Lower lobe of right lung (tissue), 2 donors: Measurements from ENCODE around the gene POU2F1. TPM values are rescaled to one million over a fixed set of nuclear protein-coding genes. Genes with fewer than 3 reads are reported as not detected.
"Not testable (repeated sequence)": the region's sequence is repeated elsewhere in the genome, so short reads cannot be mapped to it uniquely, and the experiment has no call there.

ENCODE experiments used
- ATAC-seq, 2 donors: fragments of 200-7000 bp; cut with Tn5 transposase; one replicate each; pipeline ENCODE4 v1.9.1; 2020 to 2022; ENCODE audit warnings: mild to moderate bottlenecking in 2 of 2, moderate library complexity in 2 of 2
- DNase-seq: peaks from one replicate; pipeline ENCODE4 v3.0.0-alpha.2; 2020
- H3K27ac ChIP-seq: fragments of 200-600 bp; one replicate; pipeline ENCODE4 v1.8.0; 2022
- H3K27me3 ChIP-seq: fragments of 200-600 bp; one replicate; pipeline ENCODE4 v1.8.0; 2022; ENCODE audit warnings: low read depth
- H3K36me3 ChIP-seq: fragments of 200-600 bp; one replicate; pipeline ENCODE4 v1.8.0; 2022; ENCODE audit warnings: mild to moderate bottlenecking
- H3K4me1 ChIP-seq: fragments of 200-600 bp; one replicate; pipeline ENCODE4 v1.8.0; 2022
- H3K4me3 ChIP-seq: fragments of 200-600 bp; one replicate; pipeline ENCODE4 v1.8.0; 2022; ENCODE audit warnings: mild to moderate bottlenecking
- H3K9me3 ChIP-seq: fragments of 200-600 bp; one replicate; pipeline ENCODE4 v1.8.0; 2022
- intact Hi-C: fragments of 100-400 bp; cut with DNase I; formaldehyde crosslinking; loops from one replicate; pipeline ENCODE4 v1.11.0; 2022
- total RNA-seq: library from RNA; stranded (reverse); fragmentation: NEBNext Ultra II Directional; extraction: Animal tissue kit (Norgen Biotek cat#: 25700); gene quantifications from one replicate; pipeline ENCODE4 v1.2.1, GENCODE V29; 2021
- TF ChIP-seq, protein P1 (sequence below): fragments of 200-600 bp; IDR thresholded peaks from one replicate; pipeline ENCODE4 v1.8.0; 2022; ENCODE audit warnings: antibody characterized with exemption, mild to moderate bottlenecking
- donor health status: DM: no; HTN: yes; CAD: no; lungs with severe emphysema.

The POU2F1 gene
- total RNA-seq, 1 donor from 2014 or later, result 20.1 TPM

DNA sequence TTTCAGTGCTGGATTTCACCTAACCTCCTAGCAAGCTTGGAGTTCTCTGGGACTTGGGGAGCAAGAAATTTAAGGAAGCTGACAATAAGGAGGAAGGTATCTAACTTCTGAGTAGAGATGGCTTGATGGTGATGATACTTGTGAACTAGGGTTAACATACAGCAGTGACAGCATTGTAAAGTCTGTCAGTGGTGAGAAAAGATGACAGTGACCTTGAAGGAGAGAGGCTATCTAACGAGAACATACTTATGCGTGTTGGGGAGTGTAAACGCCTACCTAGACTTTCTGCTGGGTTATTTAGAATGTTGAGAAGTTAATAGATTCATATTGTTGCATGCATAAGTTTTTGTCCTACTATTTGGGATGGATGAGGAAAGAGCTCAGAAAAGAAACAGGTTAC is 16.3 kb downstream of the POU2F1 start:
- Histone ChIP-seq H3K27me3 (no peaks in the 10 kb centered on the region), H3K9me3 (no peaks in the 10 kb centered on the region), H3K4me1 (peaks cover 8% of the 10 kb centered on the region), H3K4me3 (no peak overlapping the region), H3K27ac (no peak overlapping the region), H3K36me3 (no peaks in the 10 kb centered on the region)
- TF ChIP-seq, protein P1, sequence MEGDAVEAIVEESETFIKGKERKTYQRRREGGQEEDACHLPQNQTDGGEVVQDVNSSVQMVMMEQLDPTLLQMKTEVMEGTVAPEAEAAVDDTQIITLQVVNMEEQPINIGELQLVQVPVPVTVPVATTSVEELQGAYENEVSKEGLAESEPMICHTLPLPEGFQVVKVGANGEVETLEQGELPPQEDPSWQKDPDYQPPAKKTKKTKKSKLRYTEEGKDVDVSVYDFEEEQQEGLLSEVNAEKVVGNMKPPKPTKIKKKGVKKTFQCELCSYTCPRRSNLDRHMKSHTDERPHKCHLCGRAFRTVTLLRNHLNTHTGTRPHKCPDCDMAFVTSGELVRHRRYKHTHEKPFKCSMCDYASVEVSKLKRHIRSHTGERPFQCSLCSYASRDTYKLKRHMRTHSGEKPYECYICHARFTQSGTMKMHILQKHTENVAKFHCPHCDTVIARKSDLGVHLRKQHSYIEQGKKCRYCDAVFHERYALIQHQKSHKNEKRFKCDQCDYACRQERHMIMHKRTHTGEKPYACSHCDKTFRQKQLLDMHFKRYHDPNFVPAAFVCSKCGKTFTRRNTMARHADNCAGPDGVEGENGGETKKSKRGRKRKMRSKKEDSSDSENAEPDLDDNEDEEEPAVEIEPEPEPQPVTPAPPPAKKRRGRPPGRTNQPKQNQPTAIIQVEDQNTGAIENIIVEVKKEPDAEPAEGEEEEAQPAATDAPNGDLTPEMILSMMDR, result no peak
- intact Hi-C loops, result no loop called here
- no peak for ATAC-seq
- DNase-seq, result no peak

DNA sequence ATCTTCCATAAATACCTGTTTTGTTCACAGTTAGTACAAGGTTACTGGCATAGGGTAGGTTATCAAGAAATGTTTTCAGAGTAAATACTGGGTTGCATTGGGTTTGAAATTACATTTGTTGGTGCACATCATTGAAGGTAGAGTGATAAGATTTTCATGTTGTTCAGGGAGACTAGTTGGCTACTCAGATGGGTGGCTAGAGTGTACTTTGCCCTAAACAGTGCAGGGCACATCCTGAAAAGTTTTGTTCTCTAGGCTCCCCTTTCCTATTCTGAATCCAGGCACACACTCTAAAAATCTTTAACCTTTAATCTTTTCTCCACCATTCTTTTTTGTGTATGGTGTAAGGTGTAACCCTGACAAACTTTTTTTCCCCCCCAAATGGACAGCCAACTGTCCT is 18.0 kb downstream of the POU2F1 start:
- Histone ChIP-seq H3K4me3 (no peak overlapping the region), H3K27ac (no peak overlapping the region), H3K4me1 (peaks cover 8% of the 10 kb centered on the region), H3K27me3 (no peaks in the 10 kb centered on the region), H3K9me3 (no peaks in the 10 kb centered on the region), H3K36me3 (no peaks in the 10 kb centered on the region)
- intact Hi-C loops, result no loop called here
- ATAC-seq (no peak), DNase-seq (no peak)
- TF ChIP-seq, protein P1, result no peak

DNA sequence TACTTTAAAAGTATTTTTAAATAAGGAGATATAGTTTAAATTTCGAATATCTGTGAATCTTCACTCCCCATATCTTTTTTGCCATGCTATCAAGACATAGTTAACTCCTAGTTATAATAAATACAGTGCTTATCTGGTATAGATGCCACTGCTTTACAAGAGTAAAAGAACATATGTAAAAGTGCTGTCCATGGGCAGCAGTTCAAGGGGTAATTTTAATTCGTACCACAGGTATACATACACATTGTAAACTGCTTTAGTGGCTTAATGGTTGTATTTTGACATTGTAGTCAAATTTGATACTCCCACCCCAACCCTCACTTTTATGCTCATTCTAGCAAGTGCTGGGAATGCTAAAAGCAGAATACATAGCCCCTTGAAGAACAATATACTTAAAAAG is 18.6 kb downstream of the POU2F1 start:
- Histone ChIP-seq H3K4me1 (peaks cover 7% of the 10 kb centered on the region), H3K9me3 (no peaks in the 10 kb centered on the region), H3K4me3 (no peak overlapping the region), H3K36me3 (no peaks in the 10 kb centered on the region), H3K27me3 (no peaks in the 10 kb centered on the region), H3K27ac (no peak overlapping the region)
- no peak for DNase-seq
- ATAC-seq, result no peak
- intact Hi-C loops, result no loop called here
- TF ChIP-seq, protein P1, result no peak

DNA sequence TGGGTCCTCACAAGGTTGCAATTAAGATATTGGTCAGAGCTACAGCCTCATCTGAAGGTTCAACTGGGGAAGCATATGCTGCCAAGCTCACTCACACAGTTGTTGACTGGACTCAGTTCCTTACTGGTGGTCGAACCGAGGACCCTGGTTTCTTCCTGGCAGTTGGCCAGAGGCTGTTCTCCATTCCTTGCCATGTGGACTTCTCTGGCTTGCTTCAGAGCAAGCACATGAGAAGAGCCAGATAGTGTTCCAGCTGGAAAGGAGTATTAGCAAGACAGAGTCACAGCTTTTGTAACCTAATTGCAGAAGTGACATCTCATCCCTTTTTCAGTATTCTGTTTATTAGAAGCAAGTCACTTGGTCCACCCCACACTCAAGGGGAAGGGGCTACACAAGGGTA is 23.6 kb downstream of the POU2F1 start:
- no peak for ATAC-seq

DNA sequence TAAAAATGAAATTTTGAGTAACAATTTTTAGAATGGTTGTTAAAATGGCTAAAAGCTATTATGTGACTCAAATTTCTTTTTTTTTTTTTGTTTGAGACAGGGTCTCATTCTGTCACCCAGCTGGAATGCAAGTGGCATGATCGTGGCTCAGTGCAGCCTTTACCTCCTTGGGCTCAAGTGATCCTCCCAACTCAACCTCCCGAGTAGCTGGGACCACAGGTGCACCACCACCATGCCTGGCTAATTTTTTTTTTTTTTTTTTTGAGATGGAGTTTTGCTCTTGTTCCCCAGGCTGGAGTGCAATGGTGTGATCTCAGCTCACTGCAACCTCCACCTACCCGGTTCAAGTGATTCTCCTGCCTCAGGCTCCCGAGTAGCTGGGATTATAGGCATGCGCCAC is 24.5 kb downstream of the POU2F1 start:
- H3K27me3 ChIP-seq, H3K9me3 ChIP-seq, DNase-seq, H3K4me3 ChIP-seq, H3K4me1 ChIP-seq, H3K36me3 ChIP-seq, intact Hi-C loops, ATAC-seq, H3K27ac ChIP-seq: not testable (repeated sequence)

More for the DNA sequence above, 23.6 kb downstream of the POU2F1 start:
- H3K36me3 ChIP-seq, result no peaks in the 10 kb centered on the region
- H3K27me3 ChIP-seq, result no peaks in the 10 kb centered on the region
- intact Hi-C loops, result no loop called here
- no peak for DNase-seq
- TF ChIP-seq, protein P1, result no peak
- no peak overlapping the region for H3K4me3 ChIP-seq
- H3K27ac ChIP-seq, result no peak overlapping the region
- H3K9me3 ChIP-seq, result no peaks in the 10 kb centered on the region
- H3K4me1 ChIP-seq, result no peaks in the 10 kb centered on the region

DNA sequence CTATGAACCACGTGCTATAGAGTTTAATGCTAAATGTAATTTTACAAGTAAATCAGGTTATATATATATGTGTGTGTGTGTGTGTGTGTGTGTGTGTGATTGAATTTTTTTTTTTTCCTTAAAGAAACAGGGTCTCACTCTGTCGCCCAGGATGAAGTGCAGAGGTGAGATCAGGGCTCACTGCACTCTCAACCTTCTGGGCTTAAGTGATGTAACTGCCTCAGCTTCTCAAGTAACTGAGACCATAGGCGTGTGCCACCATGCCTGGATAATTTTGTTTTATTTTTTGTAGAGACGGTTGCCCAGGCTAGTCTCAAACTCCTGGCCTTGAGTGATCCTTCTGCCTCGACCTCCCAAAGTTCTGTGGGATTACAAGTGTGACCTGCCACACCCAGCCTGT is 26.3 kb downstream of the POU2F1 start:
- no peaks in the 10 kb centered on the region for H3K36me3 ChIP-seq
- H3K4me3 ChIP-seq, result no peak overlapping the region
- no peak for ATAC-seq
- H3K4me1 ChIP-seq, result no peaks in the 10 kb centered on the region
- H3K9me3 ChIP-seq, result no peaks in the 10 kb centered on the region
- intact Hi-C loops, result no loop called here
- H3K27ac ChIP-seq, result no peak overlapping the region
- no peak for DNase-seq
- TF ChIP-seq, protein P1, result no peak
- no peaks in the 10 kb centered on the region for H3K27me3 ChIP-seq
